Mesenteric fat pad (tissue), 1 donor: Measurements from ENCODE around the gene LY6G5B. TPM values are rescaled to one million over a fixed set of nuclear protein-coding genes. Genes with fewer than 3 reads are reported as not detected.

ENCODE experiments used
- DNase-seq: peaks from one replicate; pipeline ENCODE4 v3.0.0-alpha.2; 2020; ENCODE audit warnings: low spot score
- long read RNA-seq: library from polyadenylated mRNA; unstranded; transcript quantifications from one replicate; pipeline ENCODE4 v2.0.0, GENCODE V29; 2020
- total RNA-seq: library from RNA; stranded (reverse); fragmentation: NEBNext Ultra II Directional; extraction: Animal tissue kit (Norgen Biotek cat#: 25700); gene quantifications from one replicate; pipeline ENCODE4 v1.2.1, GENCODE V29; 2021
- donor health status: DM: yes; HTN: yes; CAD: no.

Gene LY6G5B
- 15.5 TPM for total RNA-seq
- long read RNA-seq, result 0 reads

- no peak for DNase-seq
Observed at GRCh38 chr6:31669676-31670075, at the start of gene LY6G5B. Gene LY6G5B (plus strand): TSS chr6:31669976. CDS start chr6:31670951, 975 bp downstream.

GRCh38 chr6:31620586-31621319 lies 49.0 kb upstream of the LY6G5B start, which contains the start of gene PRRC2A:
Gene PRRC2A (plus strand): TSS chr6:31620715. CDS start chr6:31622790, 2,075 bp downstream.
- peak; percentile 97 for DNase-seq

- no peak for DNase-seq
Observed at GRCh38 chr6:31621320-31621939, 48.3 kb upstream of the LY6G5B start.

GRCh38 chr6:31621991-31622390 lies 47.8 kb upstream of the LY6G5B start:
- no peak for DNase-seq

GRCh38 chr6:31622684-31623091 lies 47.1 kb upstream of the LY6G5B start:
- DNase-seq, result no peak

- no peak for DNase-seq
Observed at GRCh38 chr6:31624070-31624469, 45.7 kb upstream of the LY6G5B start.

- DNase-seq, result no peak
Observed at GRCh38 chr6:31626952-31627351, 42.8 kb upstream of the LY6G5B start.

GRCh38 chr6:31627690-31628287 lies 42.0 kb upstream of the LY6G5B start:
- no peak for DNase-seq

GRCh38 chr6:31629014-31629413 lies 40.8 kb upstream of the LY6G5B start:
- no peak for DNase-seq

GRCh38 chr6:31630177-31630934 lies 39.4 kb upstream of the LY6G5B start:
- DNase-seq, result no peak

- DNase-seq, result no peak
Observed at GRCh38 chr6:31631209-31631608, 38.6 kb upstream of the LY6G5B start.

- no peak for DNase-seq
Observed at GRCh38 chr6:31631681-31632278, 38.0 kb upstream of the LY6G5B start.

- DNase-seq, result no peak
Observed at GRCh38 chr6:31632279-31632946, 37.4 kb upstream of the LY6G5B start.

GRCh38 chr6:31633447-31633846 lies 36.3 kb upstream of the LY6G5B start:
- no peak for DNase-seq

GRCh38 chr6:31634131-31634530 lies 35.6 kb upstream of the LY6G5B start:
- no peak for DNase-seq

GRCh38 chr6:31634969-31635575 lies 34.7 kb upstream of the LY6G5B start:
- DNase-seq, result no peak

GRCh38 chr6:31636698-31637596 lies 32.8 kb upstream of the LY6G5B start:
- DNase-seq, result no peak

- no peak for DNase-seq
Observed at GRCh38 chr6:31639043-31639442, 30.7 kb upstream of the LY6G5B start.

- no peak for DNase-seq
Observed at GRCh38 chr6:31639449-31639861, 30.3 kb upstream of the LY6G5B start.
